ENCODE measurements around the gene RAD54L2. TPM values are rescaled to one million over a fixed set of nuclear protein-coding genes. Genes with fewer than 3 reads are reported as not detected.
"Not testable (repeated sequence)": the region's sequence is repeated elsewhere in the genome, so short reads cannot be mapped to it uniquely, and the experiment has no call there.

Gene RAD54L2
- total RNA-seq, 4 donors from 2014 or later: 22.1 to 57.8 (median 26.5) TPM

- TF ChIP-seq, protein P1, sequence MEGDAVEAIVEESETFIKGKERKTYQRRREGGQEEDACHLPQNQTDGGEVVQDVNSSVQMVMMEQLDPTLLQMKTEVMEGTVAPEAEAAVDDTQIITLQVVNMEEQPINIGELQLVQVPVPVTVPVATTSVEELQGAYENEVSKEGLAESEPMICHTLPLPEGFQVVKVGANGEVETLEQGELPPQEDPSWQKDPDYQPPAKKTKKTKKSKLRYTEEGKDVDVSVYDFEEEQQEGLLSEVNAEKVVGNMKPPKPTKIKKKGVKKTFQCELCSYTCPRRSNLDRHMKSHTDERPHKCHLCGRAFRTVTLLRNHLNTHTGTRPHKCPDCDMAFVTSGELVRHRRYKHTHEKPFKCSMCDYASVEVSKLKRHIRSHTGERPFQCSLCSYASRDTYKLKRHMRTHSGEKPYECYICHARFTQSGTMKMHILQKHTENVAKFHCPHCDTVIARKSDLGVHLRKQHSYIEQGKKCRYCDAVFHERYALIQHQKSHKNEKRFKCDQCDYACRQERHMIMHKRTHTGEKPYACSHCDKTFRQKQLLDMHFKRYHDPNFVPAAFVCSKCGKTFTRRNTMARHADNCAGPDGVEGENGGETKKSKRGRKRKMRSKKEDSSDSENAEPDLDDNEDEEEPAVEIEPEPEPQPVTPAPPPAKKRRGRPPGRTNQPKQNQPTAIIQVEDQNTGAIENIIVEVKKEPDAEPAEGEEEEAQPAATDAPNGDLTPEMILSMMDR (IDR thresholded peaks at IDR 0.05): no peak
- TF ChIP-seq POLR2A (IDR thresholded peaks at IDR 0.05): no peak
- H3K27ac ChIP-seq: no peak overlapping the region
- no peak for DNase-seq
- H3K4me1 ChIP-seq: no peaks in the 10 kb centered on the region
- no peak overlapping the region for H3K4me3 ChIP-seq
- no peaks in the 10 kb centered on the region for H3K27me3 ChIP-seq
- H3K9me3 ChIP-seq: no peaks in the 10 kb centered on the region
- H3K36me3 ChIP-seq: no peaks in the 10 kb centered on the region
Measured at GRCh38 chr3:51503007-51503406, 35.5 kb upstream of the RAD54L2 start.

DNA sequence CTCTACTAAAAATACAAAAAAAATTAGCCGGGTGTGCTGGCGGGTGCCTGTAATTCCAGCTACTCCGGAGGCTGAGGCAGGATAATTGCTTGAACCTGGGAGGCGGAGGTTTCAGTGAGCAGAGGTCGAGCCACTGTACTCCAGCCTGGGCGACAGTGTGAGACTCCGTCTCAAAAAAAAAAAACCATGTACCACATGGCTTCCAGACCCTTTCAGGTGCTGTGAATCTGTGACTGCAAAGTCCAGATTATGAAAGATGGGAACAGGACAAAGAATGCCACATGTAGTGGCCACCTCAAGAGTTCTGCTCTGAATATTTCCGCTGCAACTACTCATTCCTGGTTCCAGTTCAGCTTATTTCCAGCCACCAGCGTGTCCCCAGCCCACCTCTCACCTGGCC is 30.3 kb upstream of the RAD54L2 start:
- Histone ChIP-seq H3K36me3 (no peaks in the 10 kb centered on the region), H3K4me1 (no peaks in the 10 kb centered on the region), H3K4me3 (no peak overlapping the region), H3K27me3 (no peaks in the 10 kb centered on the region), H3K27ac (no peak overlapping the region), H3K9me3 (no peaks in the 10 kb centered on the region)
- TF ChIP-seq, protein P1 (IDR thresholded peaks at IDR 0.05): no peak
- TF ChIP-seq POLR2A (IDR thresholded peaks at IDR 0.05): no peak
- no peak for DNase-seq

DNA sequence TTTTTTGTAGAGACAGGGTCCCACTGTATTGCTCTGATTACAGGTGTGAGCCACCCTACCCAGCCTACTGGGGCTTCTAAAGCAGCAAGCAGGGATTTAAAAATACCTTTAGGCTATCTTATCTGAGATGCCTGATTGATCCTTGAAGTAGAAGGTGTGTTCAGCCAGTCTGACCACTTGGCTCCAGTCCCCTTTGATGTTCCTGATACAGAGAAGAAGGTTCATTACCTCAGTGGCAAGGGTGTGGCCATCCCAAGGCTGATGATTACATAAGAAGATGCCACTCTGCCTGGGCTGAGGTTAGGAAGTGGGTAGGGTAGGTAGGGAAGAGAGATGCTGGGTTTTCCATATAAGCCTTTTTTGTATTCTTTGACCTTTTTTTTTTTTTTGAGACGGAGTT is 27.5 kb upstream of the RAD54L2 start:
- Histone ChIP-seq H3K36me3 (no peaks in the 10 kb centered on the region), H3K9me3 (no peaks in the 10 kb centered on the region), H3K4me3 (no peak overlapping the region), H3K4me1 (no peaks in the 10 kb centered on the region), H3K27ac (no peak overlapping the region), H3K27me3 (no peaks in the 10 kb centered on the region)
- no peak for DNase-seq
- TF ChIP-seq, protein P1 (IDR thresholded peaks at IDR 0.05): no peak
- no peak for TF ChIP-seq POLR2A (IDR thresholded peaks at IDR 0.05)

- no peak for DNase-seq
- TF ChIP-seq, protein P1 (IDR thresholded peaks at IDR 0.05): no peak
- no peak for TF ChIP-seq POLR2A (IDR thresholded peaks at IDR 0.05)
- Histone ChIP-seq H3K9me3 (no peaks in the 10 kb centered on the region), H3K36me3 (no peaks in the 10 kb centered on the region), H3K4me1 (no peaks in the 10 kb centered on the region), H3K27ac (no peak overlapping the region), H3K4me3 (no peak overlapping the region), H3K27me3 (no peaks in the 10 kb centered on the region)
Measured at GRCh38 chr3:51514210-51514609, 24.3 kb upstream of the RAD54L2 start.

DNA sequence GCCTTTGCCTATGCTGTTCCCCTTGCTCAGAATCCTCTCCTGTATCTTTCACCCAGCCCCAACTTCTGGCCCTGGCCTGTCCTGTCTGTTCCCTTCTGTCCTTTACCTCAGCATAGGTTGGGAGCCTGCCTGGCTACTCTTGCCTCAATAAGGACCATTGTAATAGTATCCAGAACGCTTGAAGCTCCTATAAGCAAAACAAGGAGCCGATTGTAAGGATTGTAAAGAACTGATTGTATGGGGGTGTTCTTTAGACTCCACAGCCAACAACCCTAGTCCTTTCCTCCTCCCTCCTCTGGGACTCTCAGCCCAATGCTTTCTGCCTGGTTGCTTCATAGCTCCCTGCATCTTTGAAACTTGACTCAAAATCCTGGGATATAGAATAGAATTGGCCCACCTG is 18.7 kb upstream of the RAD54L2 start:
- Histone ChIP-seq H3K4me3 (no peak overlapping the region), H3K27ac (no peak overlapping the region), H3K36me3 (no peaks in the 10 kb centered on the region), H3K9me3 (no peaks in the 10 kb centered on the region), H3K4me1 (peaks cover 0 to 3% (median 0%) of the 10 kb centered on the region in 4 donors), H3K27me3 (no peaks in the 10 kb centered on the region)
- DNase-seq: no peak
- TF ChIP-seq POLR2A (IDR thresholded peaks at IDR 0.05): no peak
- TF ChIP-seq, protein P1 (IDR thresholded peaks at IDR 0.05): no peak

- not testable (repeated sequence) for H3K27me3 ChIP-seq, DNase-seq, H3K36me3 ChIP-seq, H3K4me3 ChIP-seq, H3K27ac ChIP-seq, H3K9me3 ChIP-seq, H3K4me1 ChIP-seq
Measured at GRCh38 chr3:51520906-51521730, 17.4 kb upstream of the RAD54L2 start.
